22Rv1 (cell line): ENCODE data around the gene SLC44A4.
"Not testable (repeated sequence)": the region's sequence is repeated elsewhere in the genome, so short reads cannot be mapped to it uniquely, and the experiment has no call there.

ENCODE experiments used
- H3K27ac ChIP-seq: fragments of 450-650 bp; 2 replicates; pipeline ENCODE4 v1.5.1; 2017
- ZFX ChIP-seq: fragments of 450-650 bp; IDR thresholded peaks from 2 replicates; pipeline ENCODE4 v1.6.1; 2017; ENCODE audit warnings: antibody characterized with exemption, borderline replicate concordance
- TF ChIP-seq, protein P1 (sequence below): fragments of 450-650 bp; IDR thresholded peaks from 2 replicates; pipeline ENCODE4 v1.5.1; 2017; ENCODE audit warnings: mild to moderate bottlenecking

Gene SLC44A4

DNA sequence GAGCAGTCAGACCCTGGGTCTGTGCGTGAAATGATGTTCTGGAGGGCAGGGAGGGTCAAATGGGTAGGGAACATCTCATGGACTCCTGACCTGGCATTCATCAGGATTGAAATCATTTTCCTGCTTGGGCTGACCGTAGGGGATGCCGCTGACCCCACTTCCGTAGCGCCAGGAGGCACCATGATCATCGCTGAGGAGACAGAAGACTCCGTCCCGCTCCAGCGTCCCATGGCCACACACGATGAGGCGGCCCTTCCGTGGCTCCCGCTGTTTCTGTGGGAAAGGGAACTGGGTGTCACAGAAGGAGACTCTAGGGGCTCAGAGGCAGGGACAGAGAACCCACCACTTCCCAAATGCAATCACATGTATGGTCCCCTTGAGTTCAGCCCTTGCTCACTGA is 18.4 kb downstream of the SLC44A4 start:
- TF ChIP-seq ZFX = no peak
- TF ChIP-seq, protein P1, sequence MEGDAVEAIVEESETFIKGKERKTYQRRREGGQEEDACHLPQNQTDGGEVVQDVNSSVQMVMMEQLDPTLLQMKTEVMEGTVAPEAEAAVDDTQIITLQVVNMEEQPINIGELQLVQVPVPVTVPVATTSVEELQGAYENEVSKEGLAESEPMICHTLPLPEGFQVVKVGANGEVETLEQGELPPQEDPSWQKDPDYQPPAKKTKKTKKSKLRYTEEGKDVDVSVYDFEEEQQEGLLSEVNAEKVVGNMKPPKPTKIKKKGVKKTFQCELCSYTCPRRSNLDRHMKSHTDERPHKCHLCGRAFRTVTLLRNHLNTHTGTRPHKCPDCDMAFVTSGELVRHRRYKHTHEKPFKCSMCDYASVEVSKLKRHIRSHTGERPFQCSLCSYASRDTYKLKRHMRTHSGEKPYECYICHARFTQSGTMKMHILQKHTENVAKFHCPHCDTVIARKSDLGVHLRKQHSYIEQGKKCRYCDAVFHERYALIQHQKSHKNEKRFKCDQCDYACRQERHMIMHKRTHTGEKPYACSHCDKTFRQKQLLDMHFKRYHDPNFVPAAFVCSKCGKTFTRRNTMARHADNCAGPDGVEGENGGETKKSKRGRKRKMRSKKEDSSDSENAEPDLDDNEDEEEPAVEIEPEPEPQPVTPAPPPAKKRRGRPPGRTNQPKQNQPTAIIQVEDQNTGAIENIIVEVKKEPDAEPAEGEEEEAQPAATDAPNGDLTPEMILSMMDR = no peak

GRCh38 chr6:31859923-31860322 is 18.9 kb downstream of the SLC44A4 start:
- no peak overlapping the region for H3K27ac ChIP-seq
- TF ChIP-seq, protein P1 = no peak
- no peak for TF ChIP-seq ZFX

More for the DNA sequence above, 18.4 kb downstream of the SLC44A4 start:
- H3K27ac ChIP-seq = no peak overlapping the region

DNA sequence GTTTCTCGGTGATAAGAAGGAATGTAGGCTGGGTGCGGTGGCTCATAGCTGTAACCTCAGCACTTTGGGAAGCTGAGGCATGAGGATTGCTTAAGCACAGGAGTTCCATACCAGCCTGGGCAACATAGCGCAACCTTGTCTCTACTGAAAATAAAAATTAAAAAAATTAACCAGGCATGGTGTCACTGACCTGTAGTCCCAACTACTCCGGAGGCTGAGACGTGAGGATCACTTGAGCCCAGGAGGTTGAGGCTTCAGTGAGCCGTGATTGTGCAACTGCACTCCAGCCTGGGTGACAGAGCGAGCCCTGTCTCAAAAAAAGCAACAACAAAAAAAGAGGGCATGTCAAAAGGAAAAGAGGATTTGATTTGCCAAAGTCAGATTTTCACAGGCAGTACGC is 20.1 kb downstream of the SLC44A4 start:
- no peak for TF ChIP-seq ZFX
- TF ChIP-seq, protein P1 = no peak
- H3K27ac ChIP-seq = no peak overlapping the region

DNA sequence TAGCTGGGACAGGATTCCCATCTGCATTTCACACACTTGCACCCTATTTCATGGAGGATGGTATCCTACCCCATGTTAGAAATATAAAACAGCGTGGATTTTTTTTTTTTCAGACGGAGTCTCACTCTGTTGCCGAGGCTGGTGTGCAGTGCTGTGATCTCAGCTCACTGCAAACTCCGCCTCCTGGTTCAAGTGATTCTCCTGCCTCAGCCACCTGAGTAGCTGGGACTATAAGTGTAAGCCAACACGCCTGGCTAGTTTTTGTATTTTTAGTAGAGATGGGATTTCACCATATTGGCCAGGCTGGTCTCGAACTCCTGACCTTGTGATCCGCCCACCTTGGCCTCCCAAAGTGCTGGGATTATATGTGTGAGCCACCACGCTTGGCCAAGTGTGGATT is 21.0 kb downstream of the SLC44A4 start:
- not testable (repeated sequence) for H3K27ac ChIP-seq

- not testable (repeated sequence) for H3K27ac ChIP-seq
These were observed 26.6 kb downstream of the SLC44A4 start for GRCh38 chr6:31851980-31852718.

DNA sequence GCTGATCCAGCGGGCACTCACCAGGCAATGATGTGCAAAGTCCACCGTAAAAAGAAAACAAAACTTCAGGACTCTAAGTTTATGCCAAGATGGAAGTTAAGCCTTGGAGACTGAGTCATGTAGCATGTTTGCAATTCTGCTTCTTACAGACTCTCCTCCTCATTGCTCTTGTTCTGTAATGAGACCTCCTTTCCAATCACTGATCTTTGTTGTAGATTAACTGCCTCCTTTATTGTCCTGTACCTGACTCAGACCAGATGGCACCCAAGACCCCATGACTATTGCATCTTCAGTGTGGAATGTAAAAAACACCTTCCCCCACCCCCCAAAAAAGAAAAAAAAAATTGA is 27.3 kb downstream of the SLC44A4 start:
- TF ChIP-seq, protein P1 = no peak
- TF ChIP-seq ZFX = no peak
- H3K27ac ChIP-seq = no peak overlapping the region

DNA sequence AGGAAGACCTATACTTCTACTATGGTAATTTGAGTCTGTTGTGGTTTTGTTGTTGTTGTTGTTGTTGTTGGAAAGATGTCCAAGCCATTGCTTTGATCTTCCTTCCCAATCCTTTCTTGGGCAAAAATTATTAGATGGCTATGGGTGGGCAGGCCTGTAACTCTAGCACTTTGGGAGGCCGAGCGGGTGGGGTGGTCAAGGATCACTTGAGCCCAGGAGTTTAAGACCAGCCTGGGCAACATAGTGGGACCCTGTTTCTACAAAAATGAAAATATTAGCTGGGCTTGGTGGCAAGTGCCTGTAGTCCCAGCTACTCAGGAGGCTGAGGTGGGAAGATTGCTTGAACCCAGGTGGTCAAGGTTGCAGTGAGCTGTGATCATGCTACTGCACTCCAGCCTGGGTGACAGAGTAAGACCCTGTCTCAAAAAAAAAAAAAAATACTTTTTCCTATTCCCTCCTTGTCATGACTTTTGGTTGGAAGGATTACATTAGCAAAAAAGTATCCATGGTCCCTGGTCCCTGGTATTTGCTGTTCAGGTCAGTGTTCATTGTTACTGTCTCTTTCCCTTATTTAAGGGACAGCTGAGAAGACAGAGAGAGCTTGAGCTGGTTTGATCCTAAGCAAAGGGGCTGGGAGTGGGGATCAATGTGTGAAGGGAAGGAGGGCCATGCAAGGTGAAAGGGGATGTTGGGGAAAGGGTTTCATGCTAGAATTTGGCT is 27.9 kb downstream of the SLC44A4 start:
- TF ChIP-seq, protein P1 = no peak
- no peak for TF ChIP-seq ZFX
- no peak overlapping the region for H3K27ac ChIP-seq

GRCh38 chr6:31847276-31847978 is 31.4 kb downstream of the SLC44A4 start:
- TF ChIP-seq ZFX = no peak
- TF ChIP-seq, protein P1 = no peak
- no peak overlapping the region for H3K27ac ChIP-seq
